Stimulated activated CD4-positive, alpha-beta T cell treated with anti-CD3 and anti-CD28 coated beads, Interleukin-4, amount 100 ng/mL, for 1 hour (primary cell): Measurements from ENCODE around the gene ZNF564.
"Not testable (repeated sequence)": the region's sequence is repeated elsewhere in the genome, so short reads cannot be mapped to it uniquely, and the experiment has no call there.

Source experiments
- DNase-seq: peaks from one replicate; pipeline ENCODE4 v3.0.0-alpha.2; 2020

Gene ZNF564

GRCh38 chr19:12495002-12495802 lies 56.1 kb downstream of the ZNF564 start:
- peak; percentile 93 for DNase-seq

GRCh38 chr19:12494260-12494860 lies 56.9 kb downstream of the ZNF564 start:
- DNase-seq = no peak

- not testable (repeated sequence) for DNase-seq
Measured at GRCh38 chr19:12486265-12486783, 65.0 kb downstream of the ZNF564 start.

- DNase-seq = no peak
Measured at GRCh38 chr19:12485571-12485970, 65.7 kb downstream of the ZNF564 start.

- no peak for DNase-seq
Measured at GRCh38 chr19:12485052-12485416, 66.2 kb downstream of the ZNF564 start.

- peak; percentile 88 for DNase-seq
Measured at GRCh38 chr19:12484371-12485051, 66.8 kb downstream of the ZNF564 start, which contains the start of gene ZNF709. TSS of gene ZNF709 (minus strand) at chr19:12484816. CDS start at chr19:12484657, 159 bp downstream.

- no peak for DNase-seq
Measured at GRCh38 chr19:12484011-12484370, 67.3 kb downstream of the ZNF564 start.

GRCh38 chr19:12482509-12482886 lies 68.8 kb downstream of the ZNF564 start:
- no peak for DNase-seq

GRCh38 chr19:12481781-12482508 lies 69.3 kb downstream of the ZNF564 start:
- no peak for DNase-seq

- DNase-seq = no peak
Measured at GRCh38 chr19:12478234-12478941, 72.9 kb downstream of the ZNF564 start.
